ENCODE results near the gene GMPR2. TPM values are rescaled to one million over a fixed set of nuclear protein-coding genes. Genes with fewer than 3 reads are reported as not detected.
A peak's percentile ranks its signal among the peaks of the same experiment; 100 is the strongest.
"Not testable (repeated sequence)": the region's sequence is repeated elsewhere in the genome, so short reads cannot be mapped to it uniquely, and the experiment has no call there.

Gene GMPR2
- total RNA-seq, 4 donors from 2014 or later: 25.4 to 49.7 (median 47.8) TPM

DNA sequence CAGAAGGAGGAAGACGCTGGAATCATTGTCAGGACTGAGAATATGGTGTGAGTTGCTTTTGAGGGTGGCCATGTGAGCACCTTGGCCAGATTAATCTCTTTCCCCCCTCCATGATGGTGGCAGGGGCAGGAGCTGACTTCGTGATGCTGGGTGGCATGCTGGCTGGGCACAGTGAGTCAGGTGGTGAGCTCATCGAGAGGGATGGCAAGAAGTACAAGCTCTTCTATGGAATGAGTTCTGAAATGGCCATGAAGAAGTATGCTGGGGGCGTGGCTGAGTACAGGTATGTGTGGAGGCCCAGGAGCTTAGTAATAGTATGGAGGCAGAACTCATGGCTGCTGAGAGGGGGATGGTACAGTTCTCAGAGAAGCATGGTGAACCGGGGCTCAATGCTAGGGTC, 5.4 kb downstream of the GMPR2 start:
- Histone ChIP-seq H3K27me3 (no peaks in the 10 kb centered on the region), H3K36me3 (peaks cover 53% of the 10 kb centered on the region), H3K4me1 (peaks cover 59% of the 10 kb centered on the region), H3K27ac (no peak overlapping the region), H3K9me3 (no peaks in the 10 kb centered on the region), H3K4me3 (no peak overlapping the region)
- TF ChIP-seq POLR2AphosphoS5 (IDR thresholded peaks at IDR 0.05) (no peak), POLR2A (IDR thresholded peaks at IDR 0.05) (no peak), EP300 (IDR thresholded peaks at IDR 0.05) (no peak)
- TF ChIP-seq, protein P1, sequence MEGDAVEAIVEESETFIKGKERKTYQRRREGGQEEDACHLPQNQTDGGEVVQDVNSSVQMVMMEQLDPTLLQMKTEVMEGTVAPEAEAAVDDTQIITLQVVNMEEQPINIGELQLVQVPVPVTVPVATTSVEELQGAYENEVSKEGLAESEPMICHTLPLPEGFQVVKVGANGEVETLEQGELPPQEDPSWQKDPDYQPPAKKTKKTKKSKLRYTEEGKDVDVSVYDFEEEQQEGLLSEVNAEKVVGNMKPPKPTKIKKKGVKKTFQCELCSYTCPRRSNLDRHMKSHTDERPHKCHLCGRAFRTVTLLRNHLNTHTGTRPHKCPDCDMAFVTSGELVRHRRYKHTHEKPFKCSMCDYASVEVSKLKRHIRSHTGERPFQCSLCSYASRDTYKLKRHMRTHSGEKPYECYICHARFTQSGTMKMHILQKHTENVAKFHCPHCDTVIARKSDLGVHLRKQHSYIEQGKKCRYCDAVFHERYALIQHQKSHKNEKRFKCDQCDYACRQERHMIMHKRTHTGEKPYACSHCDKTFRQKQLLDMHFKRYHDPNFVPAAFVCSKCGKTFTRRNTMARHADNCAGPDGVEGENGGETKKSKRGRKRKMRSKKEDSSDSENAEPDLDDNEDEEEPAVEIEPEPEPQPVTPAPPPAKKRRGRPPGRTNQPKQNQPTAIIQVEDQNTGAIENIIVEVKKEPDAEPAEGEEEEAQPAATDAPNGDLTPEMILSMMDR (IDR thresholded peaks at IDR 0.05): no peak
- no peak for DNase-seq (ENCODE audit: low spot score in 2 of 2)
- WGBS: 80% methylated on average over 5 of the region's 5 CpGs

DNA sequence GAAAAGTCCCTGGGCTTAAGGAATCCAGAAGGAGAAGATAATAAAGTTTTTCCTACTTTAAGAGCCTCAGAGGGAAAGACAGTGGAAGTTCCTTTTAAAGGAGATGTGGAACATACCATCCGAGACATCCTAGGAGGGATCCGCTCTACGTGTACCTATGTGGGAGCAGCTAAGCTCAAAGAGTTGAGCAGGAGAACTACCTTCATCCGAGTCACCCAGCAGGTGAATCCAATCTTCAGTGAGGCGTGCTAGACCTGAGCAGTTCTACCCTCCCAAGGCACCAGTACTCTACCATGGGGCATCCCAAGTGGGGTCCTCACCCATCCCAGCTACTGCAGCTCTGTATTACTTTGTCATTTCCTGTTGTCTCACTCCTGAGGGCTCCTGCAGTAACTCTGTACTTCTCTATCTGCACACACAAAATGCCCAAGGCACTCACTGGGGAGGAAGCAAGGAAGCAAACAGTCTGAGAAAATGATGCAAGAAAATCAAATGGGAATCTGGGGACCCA, 5.9 kb downstream of the GMPR2 start:
- H3K4me3 ChIP-seq: no peak overlapping the region
- DNase-seq (ENCODE audit: low spot score in 2 of 2): no peak
- H3K4me1 ChIP-seq: peaks cover 59% of the 10 kb centered on the region
- peaks cover 53% of the 10 kb centered on the region for H3K36me3 ChIP-seq
- no peaks in the 10 kb centered on the region for H3K27me3 ChIP-seq
- TF ChIP-seq POLR2A (IDR thresholded peaks at IDR 0.05): no peak
- TF ChIP-seq, protein P1 (IDR thresholded peaks at IDR 0.05): no peak
- no peak for TF ChIP-seq POLR2AphosphoS5 (IDR thresholded peaks at IDR 0.05)
- TF ChIP-seq EP300 (IDR thresholded peaks at IDR 0.05): no peak
- H3K9me3 ChIP-seq: no peaks in the 10 kb centered on the region
- no peak overlapping the region for H3K27ac ChIP-seq
- 86% methylated on average over 5 of the region's 5 CpGs for WGBS

- Histone ChIP-seq H3K36me3 (peaks cover 53% of the 10 kb centered on the region), H3K27me3 (no peaks in the 10 kb centered on the region), H3K27ac (no peak overlapping the region), H3K4me1 (peaks cover 47% of the 10 kb centered on the region), H3K4me3 (no peak overlapping the region), H3K9me3 (no peaks in the 10 kb centered on the region)
- 88% methylated on average over 9 of the region's 9 CpGs for WGBS
- DNase-seq (ENCODE audit: low spot score in 2 of 2): no peak
- TF ChIP-seq EP300 (IDR thresholded peaks at IDR 0.05) (no peak), POLR2A (IDR thresholded peaks at IDR 0.05) (no peak), POLR2AphosphoS5 (IDR thresholded peaks at IDR 0.05) (no peak)
- TF ChIP-seq, protein P1 (IDR thresholded peaks at IDR 0.05): no peak
These were observed 7.6 kb downstream of the GMPR2 start for GRCh38 chr14:24240110-24240918.

GRCh38 chr14:24241829-24242443, 9.2 kb downstream of the GMPR2 start:
- DNase-seq (ENCODE audit: low spot score in 2 of 2): peak; percentile 96
- Histone ChIP-seq H3K4me1 (peaks cover 41% of the 10 kb centered on the region), H3K27me3 (no peaks in the 10 kb centered on the region), H3K9me3 (no peaks in the 10 kb centered on the region), H3K36me3 (peaks cover 39% of the 10 kb centered on the region), H3K27ac (peak overlapping the region; percentile 100), H3K4me3 (peak overlapping the region; percentile 80)
- TF ChIP-seq EP300 (IDR thresholded peaks at IDR 0.05) (no peak), POLR2AphosphoS5 (IDR thresholded peaks at IDR 0.05) (no peak), POLR2A (IDR thresholded peaks at IDR 0.05) (no peak)
- TF ChIP-seq, protein P1 (IDR thresholded peaks at IDR 0.05): peak; percentile 22 to 68
- WGBS: under 1% methylated on average over 24 of the region's 39 CpGs

GRCh38 chr14:24243336-24243836, 10.7 kb downstream of the GMPR2 start:
- H3K4me3 ChIP-seq: peak overlapping the region; percentile 80
- H3K36me3 ChIP-seq: peaks cover 24% of the 10 kb centered on the region
- no peaks in the 10 kb centered on the region for H3K27me3 ChIP-seq
- WGBS: 51% methylated on average over 10 of the region's 10 CpGs
- peaks cover 41% of the 10 kb centered on the region for H3K4me1 ChIP-seq
- H3K9me3 ChIP-seq: no peaks in the 10 kb centered on the region
- peak overlapping the region; percentile 100 for H3K27ac ChIP-seq
- TF ChIP-seq POLR2A (IDR thresholded peaks at IDR 0.05) (no peak), POLR2AphosphoS5 (IDR thresholded peaks at IDR 0.05) (no peak), EP300 (IDR thresholded peaks at IDR 0.05) (no peak)
- TF ChIP-seq, protein P1 (IDR thresholded peaks at IDR 0.05): no peak
- no peak for DNase-seq (ENCODE audit: low spot score in 2 of 2)

DNA sequence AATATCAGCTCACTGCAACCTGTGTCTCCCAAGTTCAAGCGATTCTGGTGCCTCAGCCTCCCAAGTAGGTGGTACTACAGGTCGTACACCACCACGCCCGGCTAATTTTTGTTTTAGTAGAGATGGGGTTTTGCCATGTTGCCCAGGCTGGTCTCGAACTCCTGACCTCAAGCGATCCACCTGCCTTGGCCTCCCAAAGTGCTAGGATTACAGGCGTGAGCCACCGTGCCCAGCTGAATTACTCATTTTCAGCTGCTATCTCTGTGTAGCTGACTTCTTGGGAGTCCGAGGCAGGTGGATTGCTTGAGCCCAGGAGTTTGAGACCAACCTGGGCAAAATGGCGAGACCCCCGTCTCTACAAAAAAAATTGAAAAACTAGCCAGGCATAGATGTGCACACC, 12.6 kb downstream of the GMPR2 start:
- H3K4me3 ChIP-seq; DNase-seq (ENCODE audit: low spot score in 2 of 2); H3K27ac ChIP-seq; H3K9me3 ChIP-seq; H3K27me3 ChIP-seq: not testable (repeated sequence)
- WGBS: 95% methylated on average over 11 of the region's 11 CpGs
- peaks cover 25% of the 10 kb centered on the region for H3K4me1 ChIP-seq
- H3K36me3 ChIP-seq: peaks cover 10% of the 10 kb centered on the region

Data from suprapubic skin (tissue), 4 donors.